Measurements from ENCODE around the gene SEMA5B.

SEMA5B gene

DNA sequence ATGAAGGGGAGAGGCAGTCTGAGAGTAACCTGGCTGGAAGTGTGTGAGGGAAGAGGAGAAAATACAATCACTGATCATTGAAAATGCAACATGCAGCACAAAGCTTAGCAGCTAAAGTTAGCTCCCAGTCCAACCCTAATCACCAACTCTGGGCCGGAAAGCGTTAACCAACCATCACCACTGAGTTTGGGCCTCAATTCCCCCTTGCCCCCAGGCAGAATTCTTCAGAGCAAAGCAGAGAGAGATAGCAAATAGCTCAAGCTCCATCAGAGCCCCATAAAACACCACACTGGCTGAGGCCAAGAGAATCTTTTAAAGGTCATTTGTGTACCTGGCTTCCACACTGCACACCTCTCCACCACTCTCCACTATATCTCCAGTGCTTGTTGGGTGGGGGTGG lies 23.1 kb upstream of the SEMA5B start:
- DNase-seq (ENCODE audit: low read depth in 1 of 2, low spot score in 1 of 2), result no peak
- no peak for TF ChIP-seq JUND (IDR thresholded peaks at IDR 0.05; ENCODE audit: low read depth)
- in situ Hi-C loops (cut with HindIII; ENCODE audit: low pct_unique_long_range_greater_than_20kb, low sequenced_read_pairs), result no loop called here

DNA sequence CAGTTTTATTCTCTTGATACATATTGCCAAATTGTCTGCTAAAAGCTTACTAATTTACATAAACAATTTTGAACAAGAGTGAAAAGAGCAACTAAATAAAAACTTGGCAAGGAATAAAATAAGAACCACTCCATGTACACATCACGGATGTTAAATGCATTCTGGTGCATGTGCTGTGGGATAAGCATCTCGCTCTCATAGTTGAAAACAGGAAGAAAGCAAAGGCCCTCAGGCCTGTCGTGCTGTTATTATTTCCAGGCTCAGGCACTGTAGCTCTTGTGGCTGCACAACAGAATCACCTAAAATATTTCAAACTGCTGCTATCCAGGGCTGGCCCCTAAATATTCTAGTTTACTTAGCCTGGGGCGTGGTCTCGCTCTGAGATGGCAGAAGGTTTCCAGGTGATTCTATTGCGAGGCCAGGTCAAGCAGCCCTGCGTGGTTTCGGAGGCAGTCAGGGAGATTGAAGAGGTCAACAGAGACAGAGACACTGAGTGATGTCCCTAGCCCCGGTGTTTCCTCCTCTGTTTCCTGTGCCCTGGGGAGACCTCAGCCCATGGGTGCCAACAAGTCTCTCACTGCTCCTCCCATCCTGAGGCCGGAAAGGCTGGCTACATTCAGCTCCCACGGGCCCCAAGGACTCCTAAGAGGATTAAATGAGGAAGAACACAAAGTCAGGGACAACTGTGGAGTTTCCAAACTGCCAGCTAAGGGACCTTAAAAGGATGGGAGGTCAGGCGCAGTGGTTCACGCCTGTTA lies 21.1 kb upstream of the SEMA5B start:
- in situ Hi-C loops (cut with HindIII; ENCODE audit: low pct_unique_long_range_greater_than_20kb, low sequenced_read_pairs), result no loop called here
- no peak for TF ChIP-seq JUND (IDR thresholded peaks at IDR 0.05; ENCODE audit: low read depth)
- peak in 1 of 2 experiments; percentile 48 for DNase-seq (ENCODE audit: low read depth in 1 of 2, low spot score in 1 of 2)

DNA sequence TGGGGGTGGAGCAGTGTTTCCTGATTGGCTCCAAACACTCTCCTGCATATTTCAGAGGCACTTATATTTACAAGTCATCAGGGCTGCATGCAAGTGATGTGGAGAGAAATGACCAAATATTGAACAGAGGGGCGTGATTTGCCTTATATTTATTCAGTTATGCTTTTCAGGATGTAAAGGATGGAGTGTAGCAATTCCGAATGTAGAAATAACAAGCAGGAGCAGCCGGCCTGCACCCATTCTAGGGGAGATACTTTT lies 19.4 kb upstream of the SEMA5B start:
- DNase-seq (ENCODE audit: low read depth in 1 of 2, low spot score in 1 of 2), result no peak
- no peak for TF ChIP-seq JUND (IDR thresholded peaks at IDR 0.05; ENCODE audit: low read depth)
- in situ Hi-C loops (cut with HindIII; ENCODE audit: low pct_unique_long_range_greater_than_20kb, low sequenced_read_pairs), result no loop called here

GRCh38 chr3:123046262-123047061 lies 18.9 kb upstream of the SEMA5B start:
- in situ Hi-C loops (cut with HindIII; ENCODE audit: low pct_unique_long_range_greater_than_20kb, low sequenced_read_pairs), result no loop called here

GRCh38 chr3:123044981-123045763 lies 17.6 kb upstream of the SEMA5B start:
- TF ChIP-seq JUND (IDR thresholded peaks at IDR 0.05; ENCODE audit: low read depth), result no peak
- in situ Hi-C loops (cut with HindIII; ENCODE audit: low pct_unique_long_range_greater_than_20kb, low sequenced_read_pairs), result no loop called here
- no peak for DNase-seq (ENCODE audit: low read depth in 1 of 2, low spot score in 1 of 2)

More at GRCh38 chr3:123046262-123047061, 18.9 kb upstream of the SEMA5B start:
- DNase-seq (ENCODE audit: low read depth in 1 of 2, low spot score in 1 of 2), result no peak
- TF ChIP-seq JUND (IDR thresholded peaks at IDR 0.05; ENCODE audit: low read depth), result no peak

DNA sequence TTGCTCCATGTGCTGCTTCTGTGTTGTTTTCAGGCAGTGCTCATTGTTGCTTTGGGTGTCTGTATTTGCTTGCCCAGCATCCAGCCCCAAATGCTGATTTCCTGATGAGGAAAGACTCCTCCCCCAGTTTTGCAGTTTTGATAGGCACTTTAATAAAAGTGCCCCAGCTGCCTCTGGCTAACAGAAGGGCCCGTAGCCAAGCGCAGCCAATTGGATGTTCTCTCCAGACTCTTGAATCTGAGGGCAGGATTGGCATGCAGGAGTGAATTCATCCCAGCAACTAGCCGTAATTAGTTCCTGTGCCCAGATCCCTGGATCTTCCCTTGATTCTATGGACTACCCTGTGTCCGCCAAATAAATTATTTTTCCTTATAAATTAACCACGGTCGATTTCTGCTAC lies 14.8 kb upstream of the SEMA5B start:
- no peak for TF ChIP-seq JUND (IDR thresholded peaks at IDR 0.05; ENCODE audit: low read depth)
- in situ Hi-C loops (cut with HindIII; ENCODE audit: low pct_unique_long_range_greater_than_20kb, low sequenced_read_pairs), result no loop called here
- no peak for DNase-seq (ENCODE audit: low read depth in 1 of 2, low spot score in 1 of 2)

DNA sequence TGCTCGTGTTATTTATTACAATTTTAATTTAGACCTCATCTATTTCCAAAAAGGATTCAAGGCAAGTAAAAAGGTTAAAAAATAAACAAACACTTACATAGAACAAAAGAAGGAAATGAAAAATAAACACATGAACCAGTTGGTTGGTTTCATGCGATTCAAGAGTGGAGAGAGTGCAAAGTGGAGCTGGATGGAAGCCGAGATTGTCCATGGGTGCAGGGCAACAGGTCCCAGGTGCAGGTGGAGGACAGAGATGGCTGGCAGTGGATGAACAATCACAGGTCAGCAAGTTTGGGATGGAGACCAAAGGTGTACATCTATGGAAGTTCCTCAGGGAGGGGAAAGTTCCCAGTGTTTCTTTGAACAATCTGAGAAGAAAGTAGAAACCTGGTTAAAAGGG lies 11.6 kb upstream of the SEMA5B start:
- TF ChIP-seq JUND (IDR thresholded peaks at IDR 0.05; ENCODE audit: low read depth), result no peak
- DNase-seq (ENCODE audit: low read depth in 1 of 2, low spot score in 1 of 2), result peak in 1 of 2 experiments; percentile 30
- in situ Hi-C loops (cut with HindIII; ENCODE audit: low pct_unique_long_range_greater_than_20kb, low sequenced_read_pairs), result no loop called here

GRCh38 chr3:123038751-123039150 lies 11.2 kb upstream of the SEMA5B start:
- peak in 1 of 2 experiments; percentile 57 for DNase-seq (ENCODE audit: low read depth in 1 of 2, low spot score in 1 of 2)
- in situ Hi-C loops (cut with HindIII; ENCODE audit: low pct_unique_long_range_greater_than_20kb, low sequenced_read_pairs), result no loop called here
- TF ChIP-seq JUND (IDR thresholded peaks at IDR 0.05; ENCODE audit: low read depth), result no peak

DNA sequence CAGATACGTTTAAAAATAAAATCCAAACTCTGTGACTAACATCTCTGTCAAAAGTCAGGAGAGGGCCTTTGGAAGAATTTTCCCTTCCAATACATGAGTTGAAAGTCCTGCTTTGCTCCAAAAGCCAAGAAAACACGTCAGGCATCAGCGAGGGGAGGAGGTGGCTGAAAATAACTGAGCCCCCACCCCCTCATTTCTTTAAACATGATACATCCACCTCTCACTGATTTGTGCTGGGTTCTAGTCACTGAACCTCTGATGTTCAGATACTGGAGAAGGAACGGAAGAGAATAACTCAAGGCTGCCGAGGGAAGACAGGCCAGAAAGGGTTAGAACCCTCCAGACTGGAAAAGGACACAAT lies 9.4 kb upstream of the SEMA5B start:
- no peak for TF ChIP-seq JUND (IDR thresholded peaks at IDR 0.05; ENCODE audit: low read depth)
- no peak for DNase-seq (ENCODE audit: low read depth in 1 of 2, low spot score in 1 of 2)
- in situ Hi-C loops (cut with HindIII; ENCODE audit: low pct_unique_long_range_greater_than_20kb, low sequenced_read_pairs), result no loop called here

- in situ Hi-C loops (cut with HindIII; ENCODE audit: low pct_unique_long_range_greater_than_20kb, low sequenced_read_pairs), result no loop called here
- no peak for DNase-seq (ENCODE audit: low read depth in 1 of 2, low spot score in 1 of 2)
- no peak for TF ChIP-seq JUND (IDR thresholded peaks at IDR 0.05; ENCODE audit: low read depth)
Observed at GRCh38 chr3:123036352-123037014, 8.9 kb upstream of the SEMA5B start.

GRCh38 chr3:123034996-123035395 lies 7.4 kb upstream of the SEMA5B start:
- in situ Hi-C loops (cut with HindIII; ENCODE audit: low pct_unique_long_range_greater_than_20kb, low sequenced_read_pairs), result no loop called here
- TF ChIP-seq JUND (IDR thresholded peaks at IDR 0.05; ENCODE audit: low read depth), result no peak
- DNase-seq (ENCODE audit: low read depth in 1 of 2, low spot score in 1 of 2), result no peak

- in situ Hi-C loops (cut with HindIII; ENCODE audit: low pct_unique_long_range_greater_than_20kb, low sequenced_read_pairs), result no loop called here
- DNase-seq (ENCODE audit: low read depth in 1 of 2, low spot score in 1 of 2), result no peak
- no peak for TF ChIP-seq JUND (IDR thresholded peaks at IDR 0.05; ENCODE audit: low read depth)
Observed at GRCh38 chr3:123034120-123034519, 6.6 kb upstream of the SEMA5B start.

Measured in T47D (cell line).